GM18507 (cell line): ENCODE measurements around the gene VIT.
A peak's percentile ranks its signal among the peaks of the same experiment; 100 is the strongest.

Source experiments
- DNase-seq: peaks from one replicate; pipeline ENCODE4 v3.0.0; 2011; ENCODE audit warnings: low read depth; ENCODE audit not compliant: insufficient read length; ENCODE audit errors: extremely low spot score
- FAIRE-seq: peaks from 2 replicates; lab custom pipeline; 2011; peaks lifted over from hg19 to GRCh38; lab: Jason Lieb, UNC

Gene VIT

GRCh38 chr2:36785179-36785795 is 88.8 kb downstream of the VIT start:
- DNase-seq, result peak; percentile 20
- FAIRE-seq, result peak; percentile 72

DNA sequence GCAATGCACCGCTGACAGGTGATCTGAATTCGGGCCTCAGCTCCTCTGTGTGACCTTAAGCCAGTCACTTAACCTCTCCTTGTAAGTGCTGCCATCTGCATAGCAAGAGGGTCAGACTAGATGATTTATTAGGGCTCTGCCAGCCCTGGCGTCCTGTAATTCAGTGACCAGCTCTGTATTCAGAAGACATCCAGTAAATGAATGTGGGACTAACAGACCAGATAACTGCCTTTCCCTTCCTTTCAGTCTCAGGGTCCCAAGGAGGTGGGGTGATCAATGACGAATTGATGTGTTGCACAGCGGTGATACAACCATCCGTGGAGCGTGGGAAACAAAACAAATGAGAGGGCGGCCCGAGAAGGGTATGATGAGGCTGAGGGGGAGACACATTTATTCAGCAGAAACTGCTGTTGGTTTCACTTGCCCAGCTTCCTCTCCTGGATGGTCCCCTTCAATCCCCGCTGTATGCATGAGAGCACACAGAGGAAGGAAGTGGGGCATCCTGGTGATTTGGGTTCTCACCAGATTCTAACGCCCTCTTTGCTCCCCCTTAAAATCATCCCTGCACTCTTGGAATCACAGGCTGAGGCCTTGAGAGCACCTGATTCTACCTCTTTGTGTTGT is 92.8 kb downstream of the VIT start:
- FAIRE-seq, result no peak
- no peak for DNase-seq

DNA sequence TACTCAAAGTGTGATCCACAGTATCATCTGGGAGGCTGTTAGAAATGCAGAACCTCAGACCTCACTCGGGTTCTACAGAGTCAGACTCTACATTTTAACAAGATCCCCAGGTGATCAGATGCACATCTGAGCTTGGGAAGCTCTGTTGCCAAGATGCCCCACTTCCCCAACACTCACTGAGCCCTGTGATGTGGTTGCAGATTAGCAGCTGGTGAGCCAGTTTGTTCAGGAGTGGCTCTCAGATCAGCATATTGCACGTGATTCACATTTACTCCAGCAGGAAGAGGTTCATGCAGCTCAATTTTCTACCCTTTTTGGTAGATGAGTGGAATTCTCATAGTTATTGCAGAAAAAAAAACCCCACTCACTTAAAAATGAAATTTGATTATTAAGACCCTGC is 96.4 kb downstream of the VIT start:
- no peak for FAIRE-seq
- no peak for DNase-seq

- no peak for DNase-seq
- no peak for FAIRE-seq
Measured at GRCh38 chr2:36797324-36798070, 101.0 kb downstream of the VIT start.

GRCh38 chr2:36798724-36799123 is 102.2 kb downstream of the VIT start:
- FAIRE-seq (no peak), DNase-seq (no peak)

- FAIRE-seq (no peak), DNase-seq (no peak)
Measured at GRCh38 chr2:36800381-36800780, 103.9 kb downstream of the VIT start.

- FAIRE-seq (no peak), DNase-seq (no peak)
Measured at GRCh38 chr2:36801088-36801487, 104.6 kb downstream of the VIT start.

GRCh38 chr2:36802952-36803351 is 106.4 kb downstream of the VIT start:
- DNase-seq (no peak), FAIRE-seq (no peak)

GRCh38 chr2:36805635-36806224 is 109.2 kb downstream of the VIT start:
- DNase-seq (no peak), FAIRE-seq (no peak)

GRCh38 chr2:36807223-36807886 is 110.8 kb downstream of the VIT start:
- no peak for FAIRE-seq

GRCh38 chr2:36808386-36809068 is 112.0 kb downstream of the VIT start:
- FAIRE-seq, result no peak
- no peak for DNase-seq

More at GRCh38 chr2:36807223-36807886, 110.8 kb downstream of the VIT start:
- no peak for DNase-seq

DNA sequence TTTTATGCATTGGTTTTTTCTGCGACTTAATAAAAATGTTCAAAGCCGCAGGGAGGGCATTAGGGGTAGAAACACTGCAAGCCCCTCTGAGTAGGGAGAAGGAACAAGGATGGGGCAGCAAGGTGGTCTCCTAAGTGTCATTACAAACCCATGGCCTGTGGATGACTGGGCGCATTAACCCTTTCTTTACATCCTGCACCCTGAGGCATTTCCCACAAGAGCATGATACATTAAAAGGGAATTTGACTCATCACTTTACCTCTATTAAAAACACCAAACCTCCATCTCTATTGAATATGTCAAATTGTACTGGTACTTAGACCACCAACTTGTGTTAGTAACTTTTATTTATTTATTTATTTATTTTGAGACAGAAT is 112.5 kb downstream of the VIT start:
- no peak for FAIRE-seq
- no peak for DNase-seq

DNA sequence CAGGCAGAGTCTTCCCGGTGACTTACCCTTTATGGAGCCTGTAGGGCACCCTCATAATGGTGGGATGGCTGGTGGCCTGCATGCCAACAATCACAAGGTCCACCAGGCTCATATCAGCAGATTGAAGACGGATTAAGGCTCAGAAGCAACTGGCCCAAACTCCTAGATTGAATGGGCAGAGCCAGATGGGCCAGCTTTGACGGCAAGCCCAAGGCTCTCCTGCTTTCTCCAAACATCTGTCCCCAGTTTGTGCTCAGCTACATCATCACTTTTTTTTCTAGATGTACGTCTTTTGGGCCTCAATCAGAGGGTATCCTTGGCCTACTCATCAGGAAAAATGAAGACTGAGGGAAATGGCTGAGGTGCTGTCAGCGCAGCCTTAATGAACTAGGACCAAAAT is 114.6 kb downstream of the VIT start:
- no peak for FAIRE-seq
- DNase-seq, result no peak

GRCh38 chr2:36812196-36812595 is 115.7 kb downstream of the VIT start:
- no peak for FAIRE-seq
- no peak for DNase-seq

GRCh38 chr2:36818542-36818941 is 122.0 kb downstream of the VIT start:
- DNase-seq (no peak), FAIRE-seq (no peak)

DNA sequence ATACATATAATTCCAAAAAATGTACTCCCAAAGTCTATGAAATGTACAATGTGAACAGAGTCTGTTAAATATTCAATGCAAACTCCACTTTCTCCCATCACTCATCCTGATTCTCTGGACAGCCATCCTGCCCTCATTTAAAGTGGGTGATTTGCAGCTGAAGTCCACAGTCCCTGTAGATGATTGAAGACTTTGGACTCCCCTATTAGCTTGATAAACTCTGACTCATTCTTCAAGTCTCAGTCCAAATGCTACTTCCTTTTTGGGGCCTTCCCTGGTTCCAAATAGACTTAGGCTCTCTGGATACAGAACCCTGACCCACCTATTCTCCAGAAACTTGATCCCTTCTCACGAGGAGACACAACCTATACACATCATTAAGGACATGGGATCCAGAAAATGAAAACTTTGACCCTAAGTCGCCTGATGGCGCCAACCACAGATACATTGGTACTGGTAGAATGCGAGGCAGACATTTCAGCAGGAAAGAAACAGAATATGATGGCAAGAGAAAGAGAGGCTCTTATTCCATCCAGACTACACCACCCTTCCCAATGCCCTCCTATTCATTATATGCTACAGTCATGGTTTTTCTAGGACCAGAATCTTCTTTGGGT is 122.7 kb downstream of the VIT start:
- FAIRE-seq (no peak), DNase-seq (no peak)

- DNase-seq (no peak), FAIRE-seq (no peak)
Measured at GRCh38 chr2:36820942-36821605, 124.6 kb downstream of the VIT start.

DNA sequence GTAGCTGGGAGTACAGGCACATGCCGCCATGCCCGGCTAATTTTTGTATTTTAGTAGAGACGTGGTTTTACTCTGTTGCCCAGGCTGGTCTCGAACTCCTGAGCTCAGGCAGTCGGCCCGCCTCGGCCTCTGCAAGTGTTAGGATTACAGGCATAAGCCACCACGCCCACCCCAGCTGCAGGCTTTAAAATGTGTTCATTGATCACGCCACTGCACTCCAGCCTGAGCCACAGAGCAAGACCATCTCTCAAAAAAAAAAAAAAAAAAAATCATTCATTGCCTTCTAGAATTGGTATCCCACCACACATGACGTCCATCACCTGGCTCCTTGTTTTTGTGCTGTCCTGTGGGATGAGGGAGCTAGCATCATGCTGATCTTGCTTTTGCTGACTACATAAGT is 127.4 kb downstream of the VIT start:
- no peak for FAIRE-seq
- DNase-seq, result no peak

- no peak for DNase-seq
- no peak for FAIRE-seq
Measured at GRCh38 chr2:36824273-36824672, 127.8 kb downstream of the VIT start.
